ENCODE results near the gene TRPV4.

DNA sequence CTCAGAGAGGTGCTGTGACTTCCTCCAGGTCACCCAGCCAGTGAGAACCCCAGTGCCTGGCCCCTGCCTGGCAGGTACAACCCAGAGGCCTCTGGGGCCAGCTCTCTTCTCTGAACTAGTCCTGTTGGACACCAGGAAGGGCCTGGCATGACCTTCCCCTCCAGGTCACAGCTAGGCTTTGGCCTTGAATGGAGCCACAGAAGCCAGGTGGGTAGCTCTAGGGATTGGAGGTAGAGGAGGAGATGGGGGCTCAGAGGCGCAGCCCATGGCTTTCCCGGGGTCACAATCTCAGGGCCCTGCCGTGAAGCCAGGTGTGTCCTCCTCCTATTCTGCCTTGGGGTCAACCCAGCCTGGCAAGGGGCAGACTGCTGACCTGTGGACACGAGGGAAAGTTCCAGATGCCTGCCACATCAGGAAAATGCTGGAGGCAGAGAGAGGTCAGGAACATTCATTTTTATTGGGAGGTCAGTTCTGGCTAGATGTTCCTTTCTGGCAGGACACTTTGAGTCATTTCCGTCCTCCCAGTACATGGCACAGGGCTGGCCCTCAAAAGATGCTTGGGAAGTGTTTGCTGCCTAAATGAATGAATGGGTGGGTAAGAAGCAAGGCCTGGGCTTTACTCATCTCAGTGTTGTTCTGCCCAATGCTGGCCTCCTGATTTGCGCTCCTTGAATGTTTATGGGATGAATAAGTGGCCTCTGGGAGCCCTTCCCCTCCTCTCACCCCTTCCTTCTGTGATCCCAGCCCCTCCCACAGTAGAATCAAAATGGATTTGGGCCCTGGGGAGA is 94.1 kb downstream of the TRPV4 start:
- TF ChIP-seq, protein P1, sequence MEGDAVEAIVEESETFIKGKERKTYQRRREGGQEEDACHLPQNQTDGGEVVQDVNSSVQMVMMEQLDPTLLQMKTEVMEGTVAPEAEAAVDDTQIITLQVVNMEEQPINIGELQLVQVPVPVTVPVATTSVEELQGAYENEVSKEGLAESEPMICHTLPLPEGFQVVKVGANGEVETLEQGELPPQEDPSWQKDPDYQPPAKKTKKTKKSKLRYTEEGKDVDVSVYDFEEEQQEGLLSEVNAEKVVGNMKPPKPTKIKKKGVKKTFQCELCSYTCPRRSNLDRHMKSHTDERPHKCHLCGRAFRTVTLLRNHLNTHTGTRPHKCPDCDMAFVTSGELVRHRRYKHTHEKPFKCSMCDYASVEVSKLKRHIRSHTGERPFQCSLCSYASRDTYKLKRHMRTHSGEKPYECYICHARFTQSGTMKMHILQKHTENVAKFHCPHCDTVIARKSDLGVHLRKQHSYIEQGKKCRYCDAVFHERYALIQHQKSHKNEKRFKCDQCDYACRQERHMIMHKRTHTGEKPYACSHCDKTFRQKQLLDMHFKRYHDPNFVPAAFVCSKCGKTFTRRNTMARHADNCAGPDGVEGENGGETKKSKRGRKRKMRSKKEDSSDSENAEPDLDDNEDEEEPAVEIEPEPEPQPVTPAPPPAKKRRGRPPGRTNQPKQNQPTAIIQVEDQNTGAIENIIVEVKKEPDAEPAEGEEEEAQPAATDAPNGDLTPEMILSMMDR (conservative IDR thresholded peaks at IDR 0.05; ENCODE audit: low read depth, low read length): no peak
- TF ChIP-seq EZH2 (IDR thresholded peaks at IDR 0.05; ENCODE audit: low read length, unreplicated experiment): no peak

All from PC-3 (cell line).